K562 (cell line): ENCODE measurements around the gene C12orf60. TPM values are rescaled to one million over a fixed set of nuclear protein-coding genes. Genes with fewer than 3 reads are reported as not detected.

Experiments used
- ATAC-seq: fragments of 200-7000 bp; cut with Tn5 transposase; 3 replicates; pipeline ENCODE4 v1.9.1; 2020; ENCODE audit warnings: moderate library complexity
- BruUV-seq: library from RNA; stranded (reverse); fragments of 400-500 nt; replicated peaks from 2 replicates; lab custom pipeline; 2021; lab: Mats Ljungman, UMichigan
- CTCF ChIA-PET: fragments of 300-600 bp; formaldehyde crosslinking; extraction: SDS; loops from one replicate; lab custom pipeline; 2021; ENCODE audit warnings: low intra/inter-chr PET ratio; lab: Yijun Ruan, JAX
- POLR2A ChIA-PET: fragments of 300-600, 350-650 bp; sonication (Branson Sonifier 250); formaldehyde crosslinking; extraction: SDS; loops from one replicate; lab custom pipeline; 2021; ENCODE audit warnings: antibody characterized with exemption, inconsistent platforms; lab: Yijun Ruan, JAX
- DNase-seq, 4 experiments: peaks; one replicate each; pipeline versions ENCODE4 v3.0.0 to v3.0.0-alpha.2; 2011 to 2018; ENCODE audit warnings: low spot score in 3 of 4, mixed read lengths in 3 of 4; ENCODE audit errors: extremely low read depth in 1 of 4
- FAIRE-seq: peaks from 2 replicates; lab custom pipeline; 2011; peaks lifted over from hg19 to GRCh38; lab: Jason Lieb, UNC
- H2AFZ ChIP-seq: 2 replicates; pipeline ENCODE4 v1.6.0; 2011; ENCODE audit warnings: low read depth, low read length, control low read depth, inconsistent platforms
- H3K27ac ChIP-seq: fragments of 200-600 bp; 3 replicates; pipeline ENCODE4 v1.8.0; 2011; ENCODE audit warnings: low read depth, mild to moderate bottlenecking, control low read depth, inconsistent platforms, low read length, moderate library complexity, mixed read lengths; ENCODE audit errors: extremely low read depth
- H3K27me3 ChIP-seq, 2 experiments: fragments of 300-600 bp in 1 of 2; 2 replicates in 1 of 2; 3 replicates in 1 of 2; pipeline versions ENCODE4 v1.6.0 to v1.8.0; 2011; ENCODE audit warnings: inconsistent platforms in 2 of 2, low read length in 2 of 2, mild to moderate bottlenecking in 1 of 2, mixed read lengths in 1 of 2, moderate library complexity in 1 of 2; ENCODE audit not compliant: control insufficient read depth in 2 of 2, insufficient read depth in 2 of 2
- H3K36me3 ChIP-seq: fragments of 300-600 bp; 3 replicates; pipeline ENCODE4 v1.8.0; 2011; ENCODE audit warnings: mild to moderate bottlenecking, low read length, inconsistent platforms; ENCODE audit not compliant: control insufficient read depth, insufficient read depth
- H3K4me1 ChIP-seq, 2 experiments: fragments of 200-600 bp in 1 of 2; replicated peaks in 1 of 2; 2 replicates in 1 of 2; 3 replicates in 1 of 2; pipeline versions ENCODE4 v1.5.1 to v1.8.0; 2011; ENCODE audit warnings: inconsistent platforms in 2 of 2, low read length in 2 of 2, mild to moderate bottlenecking in 1 of 2, mixed read lengths in 1 of 2, moderate library complexity in 1 of 2; ENCODE audit not compliant: control insufficient read depth in 2 of 2, insufficient read depth in 2 of 2
- H3K4me2 ChIP-seq: 2 replicates; pipeline ENCODE4 v1.6.1; 2011; ENCODE audit warnings: low read length, control low read depth, inconsistent platforms, mixed read lengths; ENCODE audit not compliant: insufficient read depth
- H3K4me3 ChIP-seq: fragments of 200-600 bp; sonication (generic), shearing (Covaris generic); 2 replicates; pipeline ENCODE4 v1.5.1; 2016; ENCODE audit warnings: control low read depth, inconsistent platforms
- H3K79me2 ChIP-seq: fragments of 200-600 bp; 3 replicates; pipeline ENCODE4 v1.8.0; 2011; ENCODE audit warnings: low read length, inconsistent platforms; ENCODE audit not compliant: control insufficient read depth, insufficient read depth
- H3K9ac ChIP-seq, 2 experiments: 2 replicates each; pipeline versions ENCODE4 v1.6.0 to v1.6.1; 2011; ENCODE audit warnings: low read depth in 2 of 2, low read length in 2 of 2, control low read depth in 1 of 2, inconsistent platforms in 1 of 2, mild to moderate bottlenecking in 1 of 2, mixed read lengths in 1 of 2; ENCODE audit not compliant: insufficient read depth in 1 of 2
- H3K9me1 ChIP-seq: one replicate; pipeline ENCODE4 v1.6.0; 2011; ENCODE audit warnings: inconsistent platforms, mild to moderate bottlenecking, low read length, moderate library complexity; ENCODE audit not compliant: control insufficient read depth, insufficient read depth
- H3K9me3 ChIP-seq: replicated peaks from 2 replicates; pipeline ENCODE4 v1.5.1; 2011; ENCODE audit warnings: low read depth, low read length, inconsistent platforms; ENCODE audit not compliant: control insufficient read depth, insufficient read depth
- H4K20me1 ChIP-seq: replicated peaks from 2 replicates; pipeline ENCODE4 v1.6.1; 2011; ENCODE audit warnings: low read length, inconsistent platforms, mixed read lengths; ENCODE audit not compliant: control insufficient read depth, insufficient read depth
- ARNT ChIP-seq, 2 experiments: fragments of 450-650 bp; IDR thresholded peaks; 2 replicates each; pipeline ENCODE4 v1.6.1; 2016; ENCODE audit warnings: mild to moderate bottlenecking in 1 of 2
- CREBBP ChIP-seq: IDR thresholded peaks from one replicate; pipeline ENCODE4 v1.6.1; 2012; ENCODE audit warnings: low read depth, mild to moderate bottlenecking, control low read depth, inconsistent platforms, low read length
- NELFE ChIP-seq: IDR thresholded peaks from 2 replicates; pipeline ENCODE4 v1.6.1; 2011; ENCODE audit warnings: mild to moderate bottlenecking; ENCODE audit not compliant: insufficient read depth, insufficient read length
- NR4A1 ChIP-seq, 2 experiments: fragments of 250-450 bp in 1 of 2; fragments of 450-650 bp in 1 of 2; sonication (Bioruptor Pico) in 1 of 2; IDR thresholded peaks; 2 replicates each; pipeline versions ENCODE4 v1.4.0 to v1.6.1; 2016 to 2020; ENCODE audit warnings: mild to moderate bottlenecking in 2 of 2, missing compliant biosample characterization in 1 of 2, missing genetic modification characterization in 1 of 2, moderate library complexity in 1 of 2
- POLR2G ChIP-seq: fragments of 200-400 bp; formaldehyde crosslinking; IDR thresholded peaks from 2 replicates; pipeline ENCODE4 v1.6.1; 2017; ENCODE audit warnings: low read depth, mild to moderate bottlenecking, antibody characterized with exemption, low read length, moderate library complexity
- SMAD3 ChIP-seq: fragments of 450-650 bp; formaldehyde crosslinking; conservative IDR thresholded peaks from 2 replicates; pipeline ENCODE4 v1.4.0; 2020; ENCODE audit warnings: mild to moderate bottlenecking
- ZNF592 ChIP-seq: fragments of 450-650 bp; IDR thresholded peaks from 2 replicates; pipeline ENCODE4 v1.6.1; 2017; ENCODE audit warnings: antibody characterized with exemption, mild to moderate bottlenecking
- ZNF780A ChIP-seq: fragments of 250-450 bp; sonication (Bioruptor Pico); IDR thresholded peaks from 2 replicates; pipeline ENCODE4 v1.5.0; 2021; ENCODE audit warnings: mild to moderate bottlenecking
- WGBS: fragments of 100-300 bp; shearing (Covaris generic); methylation state at CpG from one replicate; pipeline ENCODE4 v1.1.6; 2016; ENCODE audit warnings: low coverage, mixed read lengths; ENCODE audit not compliant: insufficient coverage; ENCODE audit errors: missing lambda C conversion rate; 5-methylcytosine and 5-hydroxymethylcytosine counted together
- in situ Hi-C: fragments of 300-500 bp; cut with MboI; formaldehyde crosslinking; loops from 4 replicates; pipeline ENCODE4 v1.15.0; 2018; ENCODE audit warnings: inconsistent platforms, mixed read lengths
- intact Hi-C: fragments of 100-400 bp; cut with micrococcal nuclease; formaldehyde crosslinking; loops from 2 replicates; pipeline ENCODE4 v1.14.2; 2022
- polyA plus RNA-seq, 8 experiments: library from polyadenylated mRNA; depleted of rRNA in 4 of 8; stranded (reverse) in 5 of 8; unstranded in 3 of 8; fragments of >200 nt; fragmentation: Nextera tagmentation in 2 of 8; fragmentation: Illumina TruSeq in 1 of 8; extraction: Ambion mirVana in 2 of 8; extraction: Trizol in 1 of 8; gene quantifications; 2 replicates each; pipeline versions ENCODE4 v1.2.1 to v1.2.3, GENCODE V29; 2011 to 2014; ENCODE audit warnings: inconsistent platforms in 1 of 8, missing spikeins in 1 of 8
- total RNA-seq, 7 experiments: library from RNA; depleted of rRNA in 6 of 7; stranded (reverse); fragments of >200 nt in 6 of 7; fragmentation: Illumina TruSeq in 2 of 7; extraction: Trizol in 2 of 7; gene quantifications; 2 replicates each; pipeline versions ENCODE4 v1.2.1 to v1.2.3, GENCODE V29; 2011 to 2021; ENCODE audit warnings: low replicate concordance in 1 of 7
- TF ChIP-seq, protein P1 (sequence below): conservative IDR thresholded peaks from 2 replicates; pipeline ENCODE4 v1.6.1; 2011; ENCODE audit warnings: low read depth, mild to moderate bottlenecking, low read length; ENCODE audit not compliant: control insufficient read depth

The C12orf60 gene
- total and polyA plus RNA-seq, 9 of the 15 experiments (the other 6 are each of a cell fraction or from before 2014, with no cell fraction given): 0.41 to 4.4 (median 2.5) TPM

GRCh38 chr12:14854586-14855183 is 51.2 kb downstream of the C12orf60 start (continued):
- no peak for TF ChIP-seq ZNF592
- TF ChIP-seq, all 486 proteins: peak for 0

DNA sequence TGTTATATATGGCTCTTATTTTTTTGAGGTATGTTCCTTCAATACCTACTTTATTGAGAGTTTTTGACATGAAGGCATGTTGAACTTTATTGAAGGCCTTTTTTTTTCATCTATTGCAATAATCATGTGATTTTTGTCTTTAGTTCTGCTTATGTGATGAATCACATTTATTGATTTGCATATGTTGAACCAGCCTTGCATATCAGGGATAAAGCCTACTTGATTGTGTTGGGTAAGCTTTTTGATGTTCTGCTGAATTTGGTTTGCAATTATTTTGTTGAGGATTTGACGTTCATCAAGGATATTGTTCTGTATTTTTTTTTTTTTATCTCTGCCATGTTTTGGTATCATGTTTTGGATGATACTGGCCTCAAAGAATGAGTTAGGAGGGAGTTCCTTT is 55.0 kb downstream of the C12orf60 start:
- POLR2A ChIA-PET: no interaction called here
- FAIRE-seq: no peak
- intact Hi-C loops: no loop called here
- 0% methylated on average over 1 of the region's 1 CpG for WGBS
- Histone ChIP-seq H3K27ac (no peak overlapping the region), H3K79me2 (no peaks in the 10 kb centered on the region), H3K4me2 (no peak overlapping the region), H3K4me1 (no peaks in the 10 kb centered on the region), H3K4me3 (no peak overlapping the region), H3K36me3 (no peaks in the 10 kb centered on the region), H3K9ac (no peak overlapping the region), H4K20me1 (no peaks in the 10 kb centered on the region), H3K9me1 (no peaks in the 10 kb centered on the region), H2AFZ (no peak overlapping the region), H3K27me3 (no peaks in the 10 kb centered on the region), H3K9me3 (no peaks in the 10 kb centered on the region)
- in situ Hi-C loops: no loop called here
- CTCF ChIA-PET: no interaction called here
- no TSS peak for BruUV-seq
- TF ChIP-seq CREBBP: no peak
- no peak for TF ChIP-seq POLR2G
- TF ChIP-seq SMAD3: no peak
- no peak for TF ChIP-seq ZNF780A (CRISPR knock-in tag)
- TF ChIP-seq, protein P1, sequence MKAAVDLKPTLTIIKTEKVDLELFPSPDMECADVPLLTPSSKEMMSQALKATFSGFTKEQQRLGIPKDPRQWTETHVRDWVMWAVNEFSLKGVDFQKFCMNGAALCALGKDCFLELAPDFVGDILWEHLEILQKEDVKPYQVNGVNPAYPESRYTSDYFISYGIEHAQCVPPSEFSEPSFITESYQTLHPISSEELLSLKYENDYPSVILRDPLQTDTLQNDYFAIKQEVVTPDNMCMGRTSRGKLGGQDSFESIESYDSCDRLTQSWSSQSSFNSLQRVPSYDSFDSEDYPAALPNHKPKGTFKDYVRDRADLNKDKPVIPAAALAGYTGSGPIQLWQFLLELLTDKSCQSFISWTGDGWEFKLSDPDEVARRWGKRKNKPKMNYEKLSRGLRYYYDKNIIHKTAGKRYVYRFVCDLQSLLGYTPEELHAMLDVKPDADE: no peak
- no peak for TF ChIP-seq NR4A1 (CRISPR knock-in tag; IDR thresholded peaks at IDR 0.05)
- TF ChIP-seq NR4A1 (tag; IDR thresholded peaks at IDR 0.05): no peak
- no peak for TF ChIP-seq ARNT (IDR thresholded peaks at IDR 0.05)
- no peak for TF ChIP-seq NELFE
- no peak for ATAC-seq
- DNase-seq: no peak
